ENCODE data around the gene PSD2.

PSD2 gene

DNA sequence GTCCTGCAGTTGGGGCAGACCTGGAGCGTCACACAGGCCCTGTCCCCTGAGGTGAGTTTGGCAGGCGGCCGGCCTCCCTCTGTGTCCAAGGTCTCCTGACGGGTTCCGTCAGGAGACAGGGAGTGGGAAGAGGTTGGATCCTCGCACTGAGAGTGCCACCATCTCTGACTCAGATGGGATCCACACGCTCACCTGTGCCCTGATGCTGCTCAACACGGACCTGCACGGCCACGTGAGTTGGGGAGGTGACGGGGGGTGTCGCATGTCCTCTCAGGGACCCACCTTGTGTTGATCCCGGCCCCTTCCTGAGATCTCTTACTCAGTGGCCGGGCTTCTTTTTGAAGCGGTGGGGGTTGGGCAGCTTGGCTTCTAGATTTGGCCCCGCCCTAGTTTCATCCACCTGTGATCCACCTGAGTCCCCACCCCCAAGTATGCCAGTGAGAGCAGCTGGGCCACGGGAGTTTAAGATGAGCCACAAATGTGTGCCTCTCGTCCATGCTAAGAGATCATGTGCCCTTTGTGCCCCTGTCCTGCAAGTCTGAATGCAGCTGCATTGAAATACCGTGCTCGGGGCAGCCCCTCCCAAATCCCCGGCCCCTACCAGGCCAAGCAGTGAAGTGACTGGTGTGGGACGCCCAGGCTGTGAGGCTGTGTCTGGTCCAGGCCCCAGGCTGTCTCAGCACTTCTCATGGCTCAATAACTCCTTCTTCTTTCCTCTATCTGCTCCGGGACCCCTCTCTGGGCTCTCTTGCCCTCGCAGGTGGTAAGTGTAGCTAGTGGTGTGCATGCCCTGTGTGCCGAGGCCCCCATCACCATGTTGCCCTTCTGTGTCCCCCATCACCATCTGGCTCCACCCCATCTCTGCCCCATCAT is 27.2 kb downstream of the PSD2 start:
- TF ChIP-seq YY1 (IDR thresholded peaks at IDR 0.05; ENCODE audit: insufficient read depth, insufficient read length) (no peak), ZNF274 (IDR thresholded peaks at IDR 0.05; ENCODE audit: low read depth, low read length) (no peak), SUZ12 (IDR thresholded peaks at IDR 0.05; ENCODE audit: extremely low read depth, insufficient read depth, insufficient read length) (no peak)
- H3K4me1 ChIP-seq (ENCODE audit: insufficient read depth, insufficient read length) = no peaks in the 10 kb centered on the region
- H3K36me3 ChIP-seq (ENCODE audit: insufficient read depth, insufficient read length, low read length) = no peaks in the 10 kb centered on the region
- H3K9ac ChIP-seq (ENCODE audit: insufficient read length, low read depth) = no peak overlapping the region
- H3K27me3 ChIP-seq (ENCODE audit: insufficient read depth, insufficient read length) = peaks cover 3% of the 10 kb centered on the region
- no peak overlapping the region for H3K4me3 ChIP-seq (ENCODE audit: insufficient read length, low read depth)
- no peak for DNase-seq (ENCODE audit: low read depth, low spot score)
- no peaks in the 10 kb centered on the region for H3K9me3 ChIP-seq (ENCODE audit: insufficient read depth, low read length)

- Histone ChIP-seq H3K4me1 (ENCODE audit: insufficient read depth, insufficient read length) (no peaks in the 10 kb centered on the region), H3K36me3 (ENCODE audit: insufficient read depth, insufficient read length, low read length) (no peaks in the 10 kb centered on the region), H3K9ac (ENCODE audit: insufficient read length, low read depth) (no peak overlapping the region), H3K4me3 (ENCODE audit: insufficient read length, low read depth) (no peak overlapping the region), H3K27me3 (ENCODE audit: insufficient read depth, insufficient read length) (peaks cover 3% of the 10 kb centered on the region), H3K9me3 (ENCODE audit: insufficient read depth, low read length) (no peaks in the 10 kb centered on the region)
- no peak for DNase-seq (ENCODE audit: low read depth, low spot score)
- TF ChIP-seq SUZ12 (IDR thresholded peaks at IDR 0.05; ENCODE audit: extremely low read depth, insufficient read depth, insufficient read length) (no peak), ZNF274 (IDR thresholded peaks at IDR 0.05; ENCODE audit: low read depth, low read length) (no peak), YY1 (IDR thresholded peaks at IDR 0.05; ENCODE audit: insufficient read depth, insufficient read length) (no peak)
These were observed 28.2 kb downstream of the PSD2 start for GRCh38 chr5:139823757-139824355.

- no peaks in the 10 kb centered on the region for H3K4me1 ChIP-seq (ENCODE audit: insufficient read depth, insufficient read length)
- no peak for TF ChIP-seq ZNF274 (IDR thresholded peaks at IDR 0.05; ENCODE audit: low read depth, low read length)
- TF ChIP-seq YY1 (IDR thresholded peaks at IDR 0.05; ENCODE audit: insufficient read depth, insufficient read length) = no peak
- TF ChIP-seq SUZ12 (IDR thresholded peaks at IDR 0.05; ENCODE audit: extremely low read depth, insufficient read depth, insufficient read length) = no peak
- DNase-seq (ENCODE audit: low read depth, low spot score) = no peak
These were observed 30.1 kb downstream of the PSD2 start for GRCh38 chr5:139825690-139826089.

DNA sequence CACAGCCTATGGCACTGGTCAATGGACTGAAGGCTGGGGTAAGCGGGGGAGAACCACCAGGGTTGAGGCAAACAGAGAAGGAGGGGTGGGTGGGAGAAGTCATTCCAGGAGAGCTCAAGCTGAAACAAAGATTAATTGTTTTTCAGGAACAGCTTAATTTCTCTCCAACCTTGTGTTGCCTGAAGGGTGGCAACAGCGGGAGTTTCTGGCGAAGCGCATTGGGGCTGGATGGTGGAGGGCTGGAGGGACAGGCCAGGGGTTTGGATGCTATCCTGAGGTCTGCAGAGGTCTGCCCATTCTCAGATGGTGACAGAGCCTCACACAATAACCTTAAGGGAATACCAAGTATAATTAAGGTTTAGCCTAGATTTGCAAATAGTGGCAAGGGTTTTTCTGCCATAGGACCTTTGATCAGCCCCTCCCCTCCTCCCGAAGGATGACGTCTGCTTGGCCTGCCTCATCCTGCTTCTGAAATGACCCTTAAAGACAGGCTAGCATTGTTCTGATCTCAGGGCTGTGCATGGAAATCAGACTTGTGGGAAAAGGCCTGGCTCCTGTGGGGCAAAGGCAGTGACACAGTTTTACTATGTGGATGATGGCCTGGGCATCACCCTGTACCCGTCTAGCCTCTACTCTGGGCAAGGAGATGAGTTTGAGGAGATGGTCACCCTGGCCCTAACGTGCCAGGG is 32.7 kb downstream of the PSD2 start:
- Histone ChIP-seq H3K4me1 (ENCODE audit: insufficient read depth, insufficient read length) (no peaks in the 10 kb centered on the region), H3K4me3 (ENCODE audit: insufficient read length, low read depth) (no peak overlapping the region), H3K9me3 (ENCODE audit: insufficient read depth, low read length) (no peaks in the 10 kb centered on the region), H3K9ac (ENCODE audit: insufficient read length, low read depth) (no peak overlapping the region), H3K36me3 (ENCODE audit: insufficient read depth, insufficient read length, low read length) (no peaks in the 10 kb centered on the region), H3K27me3 (ENCODE audit: insufficient read depth, insufficient read length) (peaks cover 8% of the 10 kb centered on the region)
- TF ChIP-seq YY1 (IDR thresholded peaks at IDR 0.05; ENCODE audit: insufficient read depth, insufficient read length) = no peak
- no peak for TF ChIP-seq ZNF274 (IDR thresholded peaks at IDR 0.05; ENCODE audit: low read depth, low read length)
- no peak for TF ChIP-seq SUZ12 (IDR thresholded peaks at IDR 0.05; ENCODE audit: extremely low read depth, insufficient read depth, insufficient read length)
- DNase-seq (ENCODE audit: low read depth, low spot score) = no peak

More at GRCh38 chr5:139825690-139826089, 30.1 kb downstream of the PSD2 start:
- Histone ChIP-seq H3K9me3 (ENCODE audit: insufficient read depth, low read length) (no peaks in the 10 kb centered on the region), H3K9ac (ENCODE audit: insufficient read length, low read depth) (no peak overlapping the region), H3K4me3 (ENCODE audit: insufficient read length, low read depth) (no peak overlapping the region), H3K27me3 (ENCODE audit: insufficient read depth, insufficient read length) (no peaks in the 10 kb centered on the region), H3K36me3 (ENCODE audit: insufficient read depth, insufficient read length, low read length) (no peaks in the 10 kb centered on the region)

DNA sequence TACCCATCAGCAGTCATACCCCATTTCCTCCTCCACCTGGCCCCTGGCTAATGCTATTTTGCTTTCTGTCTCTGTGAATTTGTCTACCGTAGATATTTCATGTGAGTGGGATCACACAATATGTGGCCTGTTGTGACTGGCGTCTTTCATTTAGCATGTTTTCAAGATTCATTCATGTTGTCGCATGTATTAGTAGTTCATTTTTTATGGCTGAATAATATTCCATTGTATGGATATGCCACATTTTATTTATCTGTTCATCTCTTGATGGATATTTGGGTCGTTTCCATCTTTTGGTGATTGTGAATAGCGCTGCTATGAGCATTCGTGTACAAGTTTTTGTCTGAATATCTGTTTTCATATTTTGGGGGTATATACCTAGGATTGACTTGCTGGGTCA is 33.9 kb downstream of the PSD2 start:
- peaks cover 16% of the 10 kb centered on the region for H3K27me3 ChIP-seq (ENCODE audit: insufficient read depth, insufficient read length)
- TF ChIP-seq YY1 (IDR thresholded peaks at IDR 0.05; ENCODE audit: insufficient read depth, insufficient read length) (no peak), ZNF274 (IDR thresholded peaks at IDR 0.05; ENCODE audit: low read depth, low read length) (no peak), SUZ12 (IDR thresholded peaks at IDR 0.05; ENCODE audit: extremely low read depth, insufficient read depth, insufficient read length) (no peak)
- H3K4me3 ChIP-seq (ENCODE audit: insufficient read length, low read depth) = no peak overlapping the region
- DNase-seq (ENCODE audit: low read depth, low spot score) = no peak
- no peak overlapping the region for H3K9ac ChIP-seq (ENCODE audit: insufficient read length, low read depth)
- no peaks in the 10 kb centered on the region for H3K36me3 ChIP-seq (ENCODE audit: insufficient read depth, insufficient read length, low read length)
- H3K4me1 ChIP-seq (ENCODE audit: insufficient read depth, insufficient read length) = no peaks in the 10 kb centered on the region
- no peaks in the 10 kb centered on the region for H3K9me3 ChIP-seq (ENCODE audit: insufficient read depth, low read length)

- Histone ChIP-seq H3K36me3 (ENCODE audit: insufficient read depth, insufficient read length, low read length) (no peaks in the 10 kb centered on the region), H3K9me3 (ENCODE audit: insufficient read depth, low read length) (no peaks in the 10 kb centered on the region), H3K4me3 (ENCODE audit: insufficient read length, low read depth) (no peak overlapping the region), H3K27me3 (ENCODE audit: insufficient read depth, insufficient read length) (peaks cover 16% of the 10 kb centered on the region), H3K9ac (ENCODE audit: insufficient read length, low read depth) (no peak overlapping the region), H3K4me1 (ENCODE audit: insufficient read depth, insufficient read length) (no peaks in the 10 kb centered on the region)
- DNase-seq (ENCODE audit: low read depth, low spot score) = no peak
- TF ChIP-seq YY1 (IDR thresholded peaks at IDR 0.05; ENCODE audit: insufficient read depth, insufficient read length) (no peak), SUZ12 (IDR thresholded peaks at IDR 0.05; ENCODE audit: extremely low read depth, insufficient read depth, insufficient read length) (no peak), ZNF274 (IDR thresholded peaks at IDR 0.05; ENCODE audit: low read depth, low read length) (no peak)
These were observed 36.0 kb downstream of the PSD2 start for GRCh38 chr5:139831624-139832023.

DNA sequence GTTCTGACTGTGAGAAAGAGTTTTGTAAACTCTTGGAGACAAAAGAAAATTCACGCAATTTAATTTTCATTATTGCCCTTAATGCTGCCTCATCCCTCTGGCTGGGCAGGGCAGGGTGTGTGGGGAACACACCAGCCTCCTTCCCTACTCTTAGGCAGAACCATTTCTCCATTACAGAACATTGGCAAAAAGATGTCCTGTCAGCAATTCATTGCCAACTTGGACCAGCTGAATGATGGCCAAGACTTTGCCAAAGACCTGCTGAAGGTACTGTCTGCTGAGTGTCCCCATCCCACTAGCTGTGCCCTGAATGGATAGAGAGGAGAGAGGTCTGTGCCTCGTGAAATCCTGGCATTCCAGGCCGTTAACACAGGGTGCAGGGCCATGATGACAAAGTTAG is 37.9 kb downstream of the PSD2 start:
- Histone ChIP-seq H3K36me3 (ENCODE audit: insufficient read depth, insufficient read length, low read length) (no peaks in the 10 kb centered on the region), H3K4me3 (ENCODE audit: insufficient read length, low read depth) (no peak overlapping the region), H3K9me3 (ENCODE audit: insufficient read depth, low read length) (no peaks in the 10 kb centered on the region), H3K27me3 (ENCODE audit: insufficient read depth, insufficient read length) (peaks cover 16% of the 10 kb centered on the region), H3K9ac (ENCODE audit: insufficient read length, low read depth) (no peak overlapping the region), H3K4me1 (ENCODE audit: insufficient read depth, insufficient read length) (no peaks in the 10 kb centered on the region)
- DNase-seq (ENCODE audit: low read depth, low spot score) = no peak
- TF ChIP-seq YY1 (IDR thresholded peaks at IDR 0.05; ENCODE audit: insufficient read depth, insufficient read length) (no peak), ZNF274 (IDR thresholded peaks at IDR 0.05; ENCODE audit: low read depth, low read length) (no peak), SUZ12 (IDR thresholded peaks at IDR 0.05; ENCODE audit: extremely low read depth, insufficient read depth, insufficient read length) (no peak)

Measured in NT2/D1 (cell line).